ENCODE results near the gene SLC7A5. TPM values are rescaled to one million over a fixed set of nuclear protein-coding genes. Genes with fewer than 3 reads are reported as not detected.

SLC7A5 gene
- total and polyA plus RNA-seq, 2 of the 13 experiments (the other 11 are each of a cell fraction or from before 2014, with no cell fraction given) = 79.6 to 155 TPM

- no peak for TF ChIP-seq SMAD9 (CRISPR knock-in tag; IDR thresholded peaks at IDR 0.05)
- TF ChIP-seq, protein P1, sequence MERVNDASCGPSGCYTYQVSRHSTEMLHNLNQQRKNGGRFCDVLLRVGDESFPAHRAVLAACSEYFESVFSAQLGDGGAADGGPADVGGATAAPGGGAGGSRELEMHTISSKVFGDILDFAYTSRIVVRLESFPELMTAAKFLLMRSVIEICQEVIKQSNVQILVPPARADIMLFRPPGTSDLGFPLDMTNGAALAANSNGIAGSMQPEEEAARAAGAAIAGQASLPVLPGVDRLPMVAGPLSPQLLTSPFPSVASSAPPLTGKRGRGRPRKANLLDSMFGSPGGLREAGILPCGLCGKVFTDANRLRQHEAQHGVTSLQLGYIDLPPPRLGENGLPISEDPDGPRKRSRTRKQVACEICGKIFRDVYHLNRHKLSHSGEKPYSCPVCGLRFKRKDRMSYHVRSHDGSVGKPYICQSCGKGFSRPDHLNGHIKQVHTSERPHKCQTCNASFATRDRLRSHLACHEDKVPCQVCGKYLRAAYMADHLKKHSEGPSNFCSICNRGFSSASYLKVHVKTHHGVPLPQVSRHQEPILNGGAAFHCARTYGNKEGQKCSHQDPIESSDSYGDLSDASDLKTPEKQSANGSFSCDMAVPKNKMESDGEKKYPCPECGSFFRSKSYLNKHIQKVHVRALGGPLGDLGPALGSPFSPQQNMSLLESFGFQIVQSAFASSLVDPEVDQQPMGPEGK (CRISPR knock-in tag; IDR thresholded peaks at IDR 0.05) = 0 out of 2 replicates have a peak, but pooled peaks have one; percentile 1
- TF ChIP-seq ZNF788 (CRISPR knock-in tag; IDR thresholded peaks at IDR 0.05; ENCODE audit: borderline replicate concordance) = peak; percentile 61; the same call in 1 of the 2 replicates
- TF ChIP-seq, protein P2, sequence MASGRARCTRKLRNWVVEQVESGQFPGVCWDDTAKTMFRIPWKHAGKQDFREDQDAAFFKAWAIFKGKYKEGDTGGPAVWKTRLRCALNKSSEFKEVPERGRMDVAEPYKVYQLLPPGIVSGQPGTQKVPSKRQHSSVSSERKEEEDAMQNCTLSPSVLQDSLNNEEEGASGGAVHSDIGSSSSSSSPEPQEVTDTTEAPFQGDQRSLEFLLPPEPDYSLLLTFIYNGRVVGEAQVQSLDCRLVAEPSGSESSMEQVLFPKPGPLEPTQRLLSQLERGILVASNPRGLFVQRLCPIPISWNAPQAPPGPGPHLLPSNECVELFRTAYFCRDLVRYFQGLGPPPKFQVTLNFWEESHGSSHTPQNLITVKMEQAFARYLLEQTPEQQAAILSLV (CRISPR knock-in tag; IDR thresholded peaks at IDR 0.05; ENCODE audit: borderline replicate concordance) = peak; percentile 84; the same call in 1 of the 2 replicates
- peak; percentile 71 for TF ChIP-seq ZNF501 (CRISPR knock-in tag; IDR thresholded peaks at IDR 0.05)
- TF ChIP-seq CTCF (CRISPR knock-in tag; IDR thresholded peaks at IDR 0.05) = peak; percentile 68
- TF ChIP-seq, protein P3, sequence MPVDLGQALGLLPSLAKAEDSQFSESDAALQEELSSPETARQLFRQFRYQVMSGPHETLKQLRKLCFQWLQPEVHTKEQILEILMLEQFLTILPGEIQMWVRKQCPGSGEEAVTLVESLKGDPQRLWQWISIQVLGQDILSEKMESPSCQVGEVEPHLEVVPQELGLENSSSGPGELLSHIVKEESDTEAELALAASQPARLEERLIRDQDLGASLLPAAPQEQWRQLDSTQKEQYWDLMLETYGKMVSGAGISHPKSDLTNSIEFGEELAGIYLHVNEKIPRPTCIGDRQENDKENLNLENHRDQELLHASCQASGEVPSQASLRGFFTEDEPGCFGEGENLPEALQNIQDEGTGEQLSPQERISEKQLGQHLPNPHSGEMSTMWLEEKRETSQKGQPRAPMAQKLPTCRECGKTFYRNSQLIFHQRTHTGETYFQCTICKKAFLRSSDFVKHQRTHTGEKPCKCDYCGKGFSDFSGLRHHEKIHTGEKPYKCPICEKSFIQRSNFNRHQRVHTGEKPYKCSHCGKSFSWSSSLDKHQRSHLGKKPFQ (CRISPR knock-in tag; IDR thresholded peaks at IDR 0.05; ENCODE audit: insufficient replicate concordance) = no peak
- TF ChIP-seq GLMP (CRISPR knock-in tag; IDR thresholded peaks at IDR 0.05; ENCODE audit: borderline replicate concordance) = no peak
- no peak for TF ChIP-seq EZH2 (conservative IDR thresholded peaks at IDR 0.05; ENCODE audit: low read depth, low read length)
- TF ChIP-seq GATAD2A (CRISPR knock-in tag; IDR thresholded peaks at IDR 0.05) = no peak
- TF ChIP-seq ZBTB38 (CRISPR knock-in tag; IDR thresholded peaks at IDR 0.05) = peak; percentile 86
- no peak for TF ChIP-seq PCBP1 (IDR thresholded peaks at IDR 0.05; ENCODE audit: borderline replicate concordance, low read depth, low read length)
- TF ChIP-seq MIER2 (CRISPR knock-in tag; IDR thresholded peaks at IDR 0.05) = no peak
- TF ChIP-seq HMG20B (CRISPR knock-in tag; conservative IDR thresholded peaks at IDR 0.05) = no peak
- no peak for TF ChIP-seq JUN (CRISPR knock-in tag; IDR thresholded peaks at IDR 0.05)
- peak; percentile 52; the same call in 1 of the 2 replicates for TF ChIP-seq ZKSCAN5 (CRISPR knock-in tag; IDR thresholded peaks at IDR 0.05)
- TF ChIP-seq FOXO1 (CRISPR knock-in tag; IDR thresholded peaks at IDR 0.05) = no peak
- no peak for TF ChIP-seq NFYB (CRISPR knock-in tag; IDR thresholded peaks at IDR 0.05)
- TF ChIP-seq ZSCAN25 (CRISPR knock-in tag; IDR thresholded peaks at IDR 0.05) = 0 out of 2 replicates have a peak, but pooled peaks have one; percentile 15
These were observed 8.7 kb upstream of the SLC7A5 start (continued) for GRCh38 chr16:87877942-87878507.
